Smooth muscle cell (in vitro differentiated cells): ENCODE measurements around the gene SYT10. TPM values are rescaled to one million over a fixed set of nuclear protein-coding genes. Genes with fewer than 3 reads are reported as not detected.
"Not testable (repeated sequence)": the region's sequence is repeated elsewhere in the genome, so short reads cannot be mapped to it uniquely, and the experiment has no call there.

Source experiments
- DNase-seq: peaks from one replicate; lab custom pipeline; 2025; ENCODE audit not compliant: unreplicated experiment; lab: John Stamatoyannopoulos, UW
- H2AFZ ChIP-seq: fragments of 200-600 bp; sonication (generic); 2 replicates; pipeline ENCODE4 v1.6.0; 2016; ENCODE audit warnings: antibody characterized with exemption, low read depth, mild to moderate bottlenecking
- H3F3A ChIP-seq: fragments of 200-600 bp; sonication (generic); 2 replicates; pipeline ENCODE4 v1.6.0; 2017; ENCODE audit warnings: antibody characterized with exemption, low read depth
- H3K27ac ChIP-seq: fragments of 200-600 bp; sonication (generic); 2 replicates; pipeline ENCODE4 v1.5.1; 2016; ENCODE audit warnings: low read depth, mild to moderate bottlenecking
- H3K27me3 ChIP-seq: fragments of 200-600 bp; sonication (generic); 2 replicates; pipeline ENCODE4 v1.6.1; 2016; ENCODE audit warnings: low read depth, mild to moderate bottlenecking
- H3K36me3 ChIP-seq: fragments of 200-600 bp; sonication (generic); 2 replicates; pipeline ENCODE4 v1.5.1; 2016; ENCODE audit warnings: low read depth
- H3K4me1 ChIP-seq: fragments of 200-600 bp; sonication (generic); 2 replicates; pipeline ENCODE4 v1.5.1; 2016; ENCODE audit warnings: low read depth
- H3K4me2 ChIP-seq: fragments of 200-600 bp; sonication (generic); 2 replicates; pipeline ENCODE4 v1.6.0; 2016; ENCODE audit warnings: mild to moderate bottlenecking
- H3K4me3 ChIP-seq: fragments of 200-600 bp; sonication (generic); 2 replicates; pipeline ENCODE4 v1.5.1; 2016; ENCODE audit warnings: mild to moderate bottlenecking
- H3K79me2 ChIP-seq: fragments of 200-600 bp; sonication (generic); 2 replicates; pipeline ENCODE4 v1.6.0; 2016; ENCODE audit warnings: low read depth, mild to moderate bottlenecking
- H3K9ac ChIP-seq: fragments of 200-600 bp; sonication (generic); 2 replicates; pipeline ENCODE4 v1.6.0; 2016; ENCODE audit warnings: low read depth
- H3K9me3 ChIP-seq: fragments of 200-600 bp; sonication (generic); replicated peaks from 2 replicates; pipeline ENCODE4 v1.5.1; 2016; ENCODE audit warnings: low read depth
- H4K20me1 ChIP-seq: fragments of 200-600 bp; sonication (generic); 2 replicates; pipeline ENCODE4 v1.6.0; 2016; ENCODE audit warnings: low read depth
- WGBS: methylation state at CpG from one replicate; pipeline ENCODE4 v1.1.7; 2016; ENCODE audit warnings: low lambda C conversion rate; 5-methylcytosine and 5-hydroxymethylcytosine counted together
- polyA plus RNA-seq: library from polyadenylated mRNA; unstranded; fragments of >200 nt; fragmentation: Nextera tagmentation; extraction: Ambion mirVana; gene quantifications from 2 replicates; pipeline ENCODE4 v1.2.1, GENCODE V29; 2016
- total RNA-seq: library from RNA; depleted of rRNA; stranded (reverse); fragments of >200 nt; gene quantifications from 2 replicates; pipeline ENCODE4 v1.2.3, GENCODE V29; 2014
- TF ChIP-seq, protein P1 (sequence below): fragments of 200-600 bp; sonication (generic); IDR thresholded peaks from 2 replicates; pipeline ENCODE4 v1.5.1; 2017; ENCODE audit warnings: borderline replicate concordance, mild to moderate bottlenecking, antibody characterized with exemption; ENCODE audit not compliant: insufficient read depth, poor library complexity, severe bottlenecking

SYT10 gene
- total and polyA plus RNA-seq, 2 experiments from 2014 or later, result 0.18 to 1.2 TPM

DNA sequence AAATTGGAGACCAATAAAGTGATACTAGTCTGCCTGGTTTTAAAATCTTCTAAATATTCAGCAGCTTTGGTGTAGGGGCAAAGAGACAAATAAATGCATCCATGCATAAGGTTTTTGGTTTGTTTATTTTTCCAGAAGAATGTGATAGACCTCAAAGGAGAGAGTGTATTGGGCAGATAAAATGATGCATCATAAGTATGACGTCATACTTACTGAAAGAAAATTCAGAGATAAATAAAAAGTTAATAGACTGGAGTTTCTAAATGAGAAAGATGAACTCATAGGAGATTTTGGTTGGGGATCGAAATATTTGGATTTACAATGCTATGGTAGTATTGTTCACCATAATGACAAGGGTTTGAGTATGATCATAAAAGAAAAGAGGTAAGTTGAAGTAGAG, 10.2 kb downstream of the SYT10 start:
- 90% methylated on average over 2 of the region's 2 CpGs for WGBS
- no peak for DNase-seq
- TF ChIP-seq, protein P1, sequence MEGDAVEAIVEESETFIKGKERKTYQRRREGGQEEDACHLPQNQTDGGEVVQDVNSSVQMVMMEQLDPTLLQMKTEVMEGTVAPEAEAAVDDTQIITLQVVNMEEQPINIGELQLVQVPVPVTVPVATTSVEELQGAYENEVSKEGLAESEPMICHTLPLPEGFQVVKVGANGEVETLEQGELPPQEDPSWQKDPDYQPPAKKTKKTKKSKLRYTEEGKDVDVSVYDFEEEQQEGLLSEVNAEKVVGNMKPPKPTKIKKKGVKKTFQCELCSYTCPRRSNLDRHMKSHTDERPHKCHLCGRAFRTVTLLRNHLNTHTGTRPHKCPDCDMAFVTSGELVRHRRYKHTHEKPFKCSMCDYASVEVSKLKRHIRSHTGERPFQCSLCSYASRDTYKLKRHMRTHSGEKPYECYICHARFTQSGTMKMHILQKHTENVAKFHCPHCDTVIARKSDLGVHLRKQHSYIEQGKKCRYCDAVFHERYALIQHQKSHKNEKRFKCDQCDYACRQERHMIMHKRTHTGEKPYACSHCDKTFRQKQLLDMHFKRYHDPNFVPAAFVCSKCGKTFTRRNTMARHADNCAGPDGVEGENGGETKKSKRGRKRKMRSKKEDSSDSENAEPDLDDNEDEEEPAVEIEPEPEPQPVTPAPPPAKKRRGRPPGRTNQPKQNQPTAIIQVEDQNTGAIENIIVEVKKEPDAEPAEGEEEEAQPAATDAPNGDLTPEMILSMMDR, result no peak

DNA sequence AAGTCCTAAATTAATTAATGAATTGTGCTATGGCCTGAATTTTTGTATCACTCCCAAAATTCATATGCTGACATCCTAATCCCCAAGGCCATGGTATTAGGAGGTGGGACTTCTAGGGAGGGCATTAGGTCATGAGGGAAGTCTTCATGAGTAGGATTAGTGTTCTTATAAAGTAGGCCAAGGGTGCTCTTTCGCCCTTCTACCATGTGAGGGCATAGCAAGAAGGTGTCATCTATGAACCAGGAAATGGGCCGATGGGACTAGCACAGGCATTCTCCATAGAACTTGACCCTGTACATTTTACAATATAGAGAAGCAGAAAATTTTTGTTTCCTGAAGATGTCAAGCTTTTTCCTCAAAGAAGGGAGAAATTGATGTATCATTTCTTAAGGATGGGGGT, 12.5 kb downstream of the SYT10 start:
- no peaks in the 10 kb centered on the region for H3K36me3 ChIP-seq
- no peak overlapping the region for H3K9ac ChIP-seq
- no peaks in the 10 kb centered on the region for H3K9me3 ChIP-seq
- no peaks in the 10 kb centered on the region for H3K27me3 ChIP-seq
- H4K20me1 ChIP-seq, result no peaks in the 10 kb centered on the region
- TF ChIP-seq, protein P1, result peak; percentile 14
- no peak overlapping the region for H2AFZ ChIP-seq
- no peaks in the 10 kb centered on the region for H3F3A ChIP-seq
- H3K4me1 ChIP-seq, result no peaks in the 10 kb centered on the region
- H3K79me2 ChIP-seq, result no peaks in the 10 kb centered on the region
- H3K4me3 ChIP-seq, result no peak overlapping the region
- WGBS, result 79% methylated on average over 2 of the region's 2 CpGs
- DNase-seq, result no peak
- H3K4me2 ChIP-seq, result no peak overlapping the region
- H3K27ac ChIP-seq, result no peak overlapping the region

More for the DNA sequence above, 10.2 kb downstream of the SYT10 start:
- Histone ChIP-seq H3F3A (no peaks in the 10 kb centered on the region), H3K4me3 (no peak overlapping the region), H3K4me1 (no peaks in the 10 kb centered on the region), H3K27me3 (no peaks in the 10 kb centered on the region), H3K9me3 (no peaks in the 10 kb centered on the region), H3K27ac (no peak overlapping the region), H3K36me3 (no peaks in the 10 kb centered on the region), H2AFZ (no peak overlapping the region), H3K9ac (no peak overlapping the region), H3K79me2 (no peaks in the 10 kb centered on the region), H4K20me1 (no peaks in the 10 kb centered on the region), H3K4me2 (no peak overlapping the region)

DNA sequence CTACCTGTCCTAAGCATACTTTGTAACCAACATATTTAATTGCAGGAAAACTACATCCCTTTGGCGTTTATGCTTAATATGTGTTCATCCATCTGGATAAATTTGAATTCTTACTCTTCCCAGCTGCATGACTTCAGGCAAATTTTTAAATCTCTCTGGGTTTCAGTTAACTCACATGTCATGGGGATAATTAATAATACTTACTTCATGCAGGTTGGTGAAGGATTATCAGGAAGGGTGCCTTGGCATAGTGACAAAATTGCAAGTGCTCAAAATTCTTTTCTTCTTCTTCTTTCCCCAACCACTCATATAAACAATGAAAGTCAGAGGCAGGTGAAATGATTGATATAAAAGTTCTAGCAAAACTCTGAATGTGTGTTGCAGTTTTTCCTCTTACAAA, 15.9 kb downstream of the SYT10 start:
- H3K79me2 ChIP-seq, result no peaks in the 10 kb centered on the region
- H3K4me3 ChIP-seq, result no peak overlapping the region
- WGBS, result 94% methylated on average over 1 of the region's 1 CpG
- H3F3A ChIP-seq, result no peaks in the 10 kb centered on the region
- no peaks in the 10 kb centered on the region for H3K27me3 ChIP-seq
- H3K9ac ChIP-seq, result no peak overlapping the region
- no peaks in the 10 kb centered on the region for H3K36me3 ChIP-seq
- no peak overlapping the region for H2AFZ ChIP-seq
- H3K9me3 ChIP-seq, result no peaks in the 10 kb centered on the region
- no peaks in the 10 kb centered on the region for H4K20me1 ChIP-seq
- TF ChIP-seq, protein P1, result no peak
- H3K4me1 ChIP-seq, result no peaks in the 10 kb centered on the region
- no peak overlapping the region for H3K27ac ChIP-seq
- DNase-seq, result no peak
- no peak overlapping the region for H3K4me2 ChIP-seq

DNA sequence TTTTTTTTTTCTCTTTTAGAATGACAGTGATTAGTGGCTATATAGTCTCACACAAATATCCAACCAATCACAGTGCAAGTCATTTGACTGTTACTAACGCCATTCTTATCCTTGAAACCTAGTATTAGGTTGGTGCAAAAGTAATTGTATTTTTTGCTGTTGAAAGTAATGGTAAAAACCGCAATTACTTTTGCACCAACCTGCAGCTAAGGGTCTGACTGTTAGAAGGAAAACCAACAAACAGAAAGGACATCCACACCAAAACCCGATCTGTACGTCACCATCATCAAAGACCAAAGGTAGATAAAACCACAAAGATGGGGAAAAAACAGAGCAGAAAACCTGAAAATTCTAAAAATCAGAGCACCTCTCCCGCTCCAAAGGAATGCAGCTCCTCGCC, 27.2 kb downstream of the SYT10 start:
- H3K4me2 ChIP-seq, H3K9me3 ChIP-seq, H3K27me3 ChIP-seq, H3K9ac ChIP-seq, H3K79me2 ChIP-seq, H4K20me1 ChIP-seq, H3F3A ChIP-seq, H3K27ac ChIP-seq, H3K4me3 ChIP-seq, DNase-seq, H3K4me1 ChIP-seq, H2AFZ ChIP-seq, H3K36me3 ChIP-seq: not testable (repeated sequence)
- 95% methylated on average over 6 of the region's 6 CpGs for WGBS
